Body of pancreas (tissue), 4 donors: ENCODE results near the gene CD82. TPM values are rescaled to one million over a fixed set of nuclear protein-coding genes. Genes with fewer than 3 reads are reported as not detected.
"Not testable (repeated sequence)": the region's sequence is repeated elsewhere in the genome, so short reads cannot be mapped to it uniquely, and the experiment has no call there.

ENCODE experiments used
- ATAC-seq: fragments of 150-250 bp; one replicate; pipeline ENCODE4 v1.9.1; 2016
- DNase-seq, 4 donors: peaks; one replicate each; pipeline ENCODE4 v3.0.0-alpha.2; 2019
- H3K27ac ChIP-seq, 4 donors: fragments of 200-600 bp; sonication (generic); 1 replicate in 3 of 4; 2 replicates in 1 of 4; pipeline versions ENCODE4 v1.5.1 to v1.6.1; 2016 to 2019; ENCODE audit warnings: mild to moderate bottlenecking in 1 of 4, mixed read lengths in 1 of 4, moderate library complexity in 1 of 4
- H3K27me3 ChIP-seq, 2 donors: fragments of 200-600 bp; sonication (generic); one replicate each; pipeline ENCODE4 v1.6.0; 2016; ENCODE audit warnings: mild to moderate bottlenecking in 1 of 2
- H3K36me3 ChIP-seq, 2 donors: fragments of 200-600 bp; sonication (generic); replicated peaks in 1 of 2; 2 replicates each; pipeline ENCODE4 v1.5.1; 2016; ENCODE audit warnings: low read depth in 2 of 2; ENCODE audit not compliant: insufficient read depth in 1 of 2
- H3K4me1 ChIP-seq: fragments of 200-600 bp; sonication (generic); one replicate; pipeline ENCODE4 v1.6.0; 2016
- H3K4me3 ChIP-seq, 2 donors: fragments of 200-600 bp; sonication (generic); 1 replicate in 1 of 2; 2 replicates in 1 of 2; pipeline ENCODE4 v1.5.1; 2016 to 2019
- H3K9me3 ChIP-seq, 3 donors: fragments of 200-600 bp; sonication (generic); 1 replicate in 2 of 3; 2 replicates in 1 of 3; pipeline ENCODE4 v1.5.1; 2016
- CTCF ChIP-seq, 7 experiments: fragments of 450-650 bp in 4 of 7; fragments of 200-600 bp in 3 of 7; sonication (generic) in 3 of 7; IDR thresholded peaks; one replicate each; pipeline ENCODE4 v1.5.1; 2016 to 2019; ENCODE audit warnings: antibody characterized with exemption in 7 of 7
- POLR2A ChIP-seq, 3 donors: fragments of 450-650 bp; IDR thresholded peaks; one replicate each; pipeline ENCODE4 v1.6.1; 2016; ENCODE audit warnings: antibody characterized with exemption in 3 of 3, mild to moderate bottlenecking in 2 of 3
- WGBS, 2 donors: methylation state at CpG; one replicate each; pipeline ENCODE4 v1.1.5; 2017; 5-methylcytosine and 5-hydroxymethylcytosine counted together
- intact Hi-C: fragments of 100-400 bp; cut with DNase I; formaldehyde crosslinking; loops from one replicate; pipeline ENCODE4 v1.15.1; 2023
- total RNA-seq, 2 donors: library from RNA; depleted of rRNA; stranded (reverse); fragments of >200 nt; gene quantifications; one replicate each; pipeline ENCODE4 v1.1.0, GENCODE V29; 2016

CD82 gene
- total RNA-seq, 2 donors from 2014 or later, result 11.4 to 13.5 TPM

GRCh38 chr11:44548032-44548695, 17.3 kb upstream of the CD82 start:
- H3K27me3 ChIP-seq, result no peaks in the 10 kb centered on the region
- TF ChIP-seq POLR2A (IDR thresholded peaks at IDR 0.05) (no peak), CTCF (IDR thresholded peaks at IDR 0.05) (no peak)
- no peak for DNase-seq
- 82 to 85% methylated on average over 4 of the region's 4 CpGs for WGBS, 2 donors
- no peaks in the 10 kb centered on the region for H3K4me1 ChIP-seq
- H3K36me3 ChIP-seq, result no peaks in the 10 kb centered on the region
- H3K4me3 ChIP-seq, result no peak overlapping the region
- ATAC-seq, result no peak
- intact Hi-C loops, result no loop called here
- no peaks in the 10 kb centered on the region for H3K9me3 ChIP-seq
- H3K27ac ChIP-seq, result no peak overlapping the region

GRCh38 chr11:44548961-44549749, 16.3 kb upstream of the CD82 start:
- H3K4me3 ChIP-seq, H3K27ac ChIP-seq, H3K9me3 ChIP-seq, intact Hi-C loops, ATAC-seq, DNase-seq, H3K36me3 ChIP-seq, H3K27me3 ChIP-seq, H3K4me1 ChIP-seq: not testable (repeated sequence)
- 57 to 67% methylated on average over 5 of the region's 5 CpGs for WGBS, 2 donors

GRCh38 chr11:44550123-44550522, 15.3 kb upstream of the CD82 start:
- Histone ChIP-seq H3K27me3 (no peaks in the 10 kb centered on the region), H3K27ac (no peak overlapping the region), H3K9me3 (no peaks in the 10 kb centered on the region), H3K36me3 (no peaks in the 10 kb centered on the region), H3K4me1 (no peaks in the 10 kb centered on the region), H3K4me3 (no peak overlapping the region)
- no peak for TF ChIP-seq CTCF (IDR thresholded peaks at IDR 0.05)
- no peak for TF ChIP-seq POLR2A (IDR thresholded peaks at IDR 0.05)
- intact Hi-C loops, result no loop called here
- 47 to 50% methylated on average over 8 of the region's 8 CpGs for WGBS, 2 donors
- no peak for DNase-seq
- no peak for ATAC-seq

- Histone ChIP-seq H3K27me3 (no peaks in the 10 kb centered on the region), H3K9me3 (no peaks in the 10 kb centered on the region), H3K4me3 (no peak overlapping the region), H3K4me1 (peaks cover under 1% of the 10 kb centered on the region), H3K36me3 (no peaks in the 10 kb centered on the region), H3K27ac (no peak overlapping the region)
- no peak for DNase-seq
- intact Hi-C loops, result no loop called here
- no peak for TF ChIP-seq CTCF (IDR thresholded peaks at IDR 0.05)
- no peak for TF ChIP-seq POLR2A (IDR thresholded peaks at IDR 0.05)
- no peak for ATAC-seq
- 88 to 90% methylated on average over 4 of the region's 4 CpGs for WGBS, 2 donors
Measured at GRCh38 chr11:44551456-44552139, 13.9 kb upstream of the CD82 start.
